Measurements from ENCODE around the gene LZIC.

GRCh38 chr1:9889411-9889810 is 53.8 kb downstream of the LZIC start:
- TF ChIP-seq RXRA (IDR thresholded peaks at IDR 0.05; ENCODE audit: insufficient read depth, low read depth, low read length) (no peak), CHD7 (IDR thresholded peaks at IDR 0.05; ENCODE audit: insufficient replicate concordance, low read length) (no peak), EZH2 (IDR thresholded peaks at IDR 0.05; ENCODE audit: low read depth, low read length, severe bottlenecking) (no peak), CTCF (IDR thresholded peaks at IDR 0.05; ENCODE audit: control extremely low read depth in 1 of 3, insufficient read depth in 1 of 3, low read depth in 1 of 3, low read length in 3 of 3) (no peak), TEAD4 (IDR thresholded peaks at IDR 0.05; ENCODE audit: low read depth, low read length) (no peak), USF2 (IDR thresholded peaks at IDR 0.05; ENCODE audit: low read length) (no peak), POLR2AphosphoS5 (IDR thresholded peaks at IDR 0.05; ENCODE audit: low read depth, low read length) (no peak), RAD21 (IDR thresholded peaks at IDR 0.05 in 1 of 2, conservative IDR thresholded peaks at IDR 0.05 in 1 of 2; ENCODE audit: low read depth in 2 of 2, low read length in 2 of 2) (no peak), CEBPB (IDR thresholded peaks at IDR 0.05; ENCODE audit: low read depth, low read length) (no peak)
